ENCODE results near the gene IL21R. TPM values are rescaled to one million over a fixed set of nuclear protein-coding genes. Genes with fewer than 3 reads are reported as not detected.

Gene IL21R
- total RNA-seq, 3 donors from 2014 or later (not counting 1 experiment from before 2014, with no cell fraction given), result 24.3 to 45.7 (median 26.5) TPM

DNA sequence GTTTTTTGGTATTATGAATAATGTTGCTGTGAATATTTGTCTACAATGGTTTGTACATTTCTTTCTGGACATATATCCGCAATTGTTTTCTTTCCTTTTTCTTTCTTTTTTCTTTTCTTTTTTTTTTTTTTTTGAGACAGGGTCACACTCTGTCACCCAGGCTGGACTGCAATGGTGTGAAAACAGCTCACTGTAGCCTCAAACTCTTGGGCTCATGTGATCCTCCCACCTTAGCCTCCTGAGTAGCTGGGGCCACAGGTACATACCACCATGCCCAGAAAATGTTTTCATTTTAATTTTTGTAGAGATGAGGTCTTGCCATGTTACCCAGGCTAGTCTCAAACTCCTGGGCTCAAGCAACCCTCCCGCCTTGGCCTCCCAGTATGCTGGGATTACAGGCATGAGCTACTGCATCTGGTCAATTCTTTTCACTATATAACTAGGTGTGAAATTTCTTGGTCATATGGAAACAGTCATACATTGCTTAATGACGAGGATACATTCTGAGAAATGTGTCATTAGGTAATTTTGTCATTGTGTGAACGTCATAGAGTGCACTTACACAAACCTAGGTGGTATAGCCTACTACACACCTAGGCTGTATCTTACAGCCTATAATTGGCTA, 15.2 kb downstream of the IL21R start:
- no peaks in the 10 kb centered on the region for H3K27me3 ChIP-seq (ENCODE audit: control insufficient read depth, insufficient read depth, low read length)
- H3K27ac Mint-ChIP-seq, result peak overlapping the region; percentile 61 to 82
- H3K36me3 ChIP-seq (ENCODE audit: control insufficient read depth, insufficient read depth, low read length), result peaks cover 33% of the 10 kb centered on the region
- ATAC-seq (peak in 2 of 3 donors; percentile 31 to 42), DNase-seq (peak in 1 of 2 donors; percentile 9)
- peaks cover 38 to 49% of the 10 kb centered on the region in 2 donors for H3K4me1 Mint-ChIP-seq
- H3K27me3 Mint-ChIP-seq (ENCODE audit: low read depth in 2 of 2), result no peaks in the 10 kb centered on the region
- no peak overlapping the region for H3K27ac ChIP-seq (ENCODE audit: low read length)
- peaks cover 32% of the 10 kb centered on the region for H3K36me3 Mint-ChIP-seq
- no peak overlapping the region for H3K4me3 ChIP-seq (ENCODE audit: low read length)
- intact Hi-C loops (cut with micrococcal nuclease), result no loop called here
- no peaks in the 10 kb centered on the region for H3K9me3 ChIP-seq (ENCODE audit: control insufficient read depth, insufficient read depth, low read length)
- H3K4me1 ChIP-seq (ENCODE audit: control insufficient read depth, insufficient read depth, low read length), result peaks cover 6% of the 10 kb centered on the region
- TF ChIP-seq, protein P1, sequence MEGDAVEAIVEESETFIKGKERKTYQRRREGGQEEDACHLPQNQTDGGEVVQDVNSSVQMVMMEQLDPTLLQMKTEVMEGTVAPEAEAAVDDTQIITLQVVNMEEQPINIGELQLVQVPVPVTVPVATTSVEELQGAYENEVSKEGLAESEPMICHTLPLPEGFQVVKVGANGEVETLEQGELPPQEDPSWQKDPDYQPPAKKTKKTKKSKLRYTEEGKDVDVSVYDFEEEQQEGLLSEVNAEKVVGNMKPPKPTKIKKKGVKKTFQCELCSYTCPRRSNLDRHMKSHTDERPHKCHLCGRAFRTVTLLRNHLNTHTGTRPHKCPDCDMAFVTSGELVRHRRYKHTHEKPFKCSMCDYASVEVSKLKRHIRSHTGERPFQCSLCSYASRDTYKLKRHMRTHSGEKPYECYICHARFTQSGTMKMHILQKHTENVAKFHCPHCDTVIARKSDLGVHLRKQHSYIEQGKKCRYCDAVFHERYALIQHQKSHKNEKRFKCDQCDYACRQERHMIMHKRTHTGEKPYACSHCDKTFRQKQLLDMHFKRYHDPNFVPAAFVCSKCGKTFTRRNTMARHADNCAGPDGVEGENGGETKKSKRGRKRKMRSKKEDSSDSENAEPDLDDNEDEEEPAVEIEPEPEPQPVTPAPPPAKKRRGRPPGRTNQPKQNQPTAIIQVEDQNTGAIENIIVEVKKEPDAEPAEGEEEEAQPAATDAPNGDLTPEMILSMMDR (IDR thresholded peaks at IDR 0.05), result no peak
- 84% methylated on average over 2 of the region's 4 CpGs for WGBS (ENCODE audit: insufficient coverage)
- H3K4me3 Mint-ChIP-seq, result no peak overlapping the region
- peaks cover 2 to 3% of the 10 kb centered on the region in 2 donors for H3K9me3 Mint-ChIP-seq

DNA sequence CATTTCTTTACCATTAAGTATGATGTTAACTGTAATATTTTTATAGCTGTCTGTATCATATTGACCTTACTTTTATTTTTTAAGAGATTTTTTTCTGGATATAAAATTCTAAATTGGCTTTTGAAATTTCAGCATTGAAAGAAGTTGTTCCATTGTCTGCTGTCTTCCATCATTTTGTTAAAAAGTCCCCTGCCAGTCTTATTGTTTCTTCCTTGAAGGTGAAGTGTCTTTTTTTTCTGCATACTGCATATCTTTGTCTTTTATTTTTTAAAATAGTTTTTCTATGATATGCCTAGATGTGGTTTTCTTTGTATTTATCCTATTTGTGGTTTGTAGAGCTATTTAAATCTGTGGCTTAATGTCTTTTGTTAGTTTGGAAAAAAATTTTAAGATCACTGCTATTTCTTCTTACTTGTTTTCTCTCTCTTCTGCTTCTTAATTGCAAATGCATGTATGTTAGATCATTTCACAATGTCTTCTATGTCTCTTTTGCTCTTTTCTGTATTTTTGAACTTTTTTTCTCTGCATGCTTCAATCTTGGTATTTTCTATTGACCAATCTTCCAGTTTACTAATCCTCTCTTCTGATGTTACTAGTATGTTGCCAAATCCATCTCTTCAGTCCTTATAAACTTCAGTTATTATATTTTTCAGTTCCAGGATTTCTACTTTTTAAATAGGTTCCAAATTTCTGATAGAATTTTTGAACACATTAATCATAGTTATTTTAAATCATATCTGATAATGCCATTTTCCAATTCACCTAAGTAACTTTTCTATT, 20.2 kb downstream of the IL21R start:
- Mint-ChIP-seq H3K4me1 (peaks cover 17 to 30% of the 10 kb centered on the region in 2 donors), H3K27ac (peak overlapping the region; percentile 11 to 76), H3K36me3 (peaks cover 25% of the 10 kb centered on the region), H3K9me3 (peaks cover 5 to 6% of the 10 kb centered on the region in 2 donors), H3K27me3 (ENCODE audit: low read depth in 2 of 2) (no peaks in the 10 kb centered on the region), H3K4me3 (peak overlapping the region; percentile 18)
- no peak for ATAC-seq
- intact Hi-C loops (cut with micrococcal nuclease), result no loop called here
- H3K9me3 ChIP-seq (ENCODE audit: control insufficient read depth, insufficient read depth, low read length), result no peaks in the 10 kb centered on the region
- TF ChIP-seq, protein P1 (IDR thresholded peaks at IDR 0.05), result no peak
- peaks cover 25% of the 10 kb centered on the region for H3K4me1 ChIP-seq (ENCODE audit: control insufficient read depth, insufficient read depth, low read length)
- no peak overlapping the region for H3K4me3 ChIP-seq (ENCODE audit: low read length)
- peaks cover 35% of the 10 kb centered on the region for H3K36me3 ChIP-seq (ENCODE audit: control insufficient read depth, insufficient read depth, low read length)
- no peak for DNase-seq
- H3K27me3 ChIP-seq (ENCODE audit: control insufficient read depth, insufficient read depth, low read length), result no peaks in the 10 kb centered on the region
- H3K27ac ChIP-seq (ENCODE audit: low read length), result no peak overlapping the region

DNA sequence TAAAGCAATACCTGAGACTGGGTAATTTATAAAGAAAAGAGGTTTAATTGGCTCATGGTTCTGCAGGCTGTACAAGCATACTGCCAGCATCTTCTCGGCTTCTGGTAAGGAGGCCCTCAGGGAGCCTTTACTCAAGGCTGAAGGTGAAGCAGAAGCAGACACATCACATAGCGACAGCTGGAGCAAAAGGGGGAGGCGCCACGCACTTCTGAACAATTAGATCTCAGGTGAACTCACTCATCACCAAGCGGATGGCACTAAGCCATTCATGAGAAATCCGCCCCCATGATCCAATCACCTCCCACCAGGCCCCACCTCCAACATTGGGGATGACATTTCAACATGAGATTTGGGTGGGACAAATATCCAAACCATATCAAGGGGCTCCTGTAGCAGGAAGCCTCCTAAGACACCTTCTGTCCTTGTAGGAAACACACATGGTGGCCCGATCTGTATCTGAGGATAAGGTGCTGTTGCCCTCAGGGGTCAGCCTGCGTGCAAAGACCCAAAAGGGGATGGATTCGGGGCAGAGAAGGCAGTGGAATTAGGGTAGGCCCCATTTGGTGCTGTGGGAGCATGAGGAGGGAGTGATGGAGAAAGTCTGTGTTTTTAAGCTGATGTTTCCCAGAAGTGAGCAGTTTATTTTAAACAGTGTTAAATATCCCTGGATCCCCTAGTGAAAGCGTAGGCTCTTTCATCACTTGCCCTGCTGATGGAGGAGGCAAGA, 23.0 kb downstream of the IL21R start:
- Histone ChIP-seq H3K27ac (ENCODE audit: low read length) (no peak overlapping the region), H3K27me3 (ENCODE audit: control insufficient read depth, insufficient read depth, low read length) (no peaks in the 10 kb centered on the region), H3K9me3 (ENCODE audit: control insufficient read depth, insufficient read depth, low read length) (no peaks in the 10 kb centered on the region), H3K4me3 (ENCODE audit: low read length) (no peak overlapping the region), H3K36me3 (ENCODE audit: control insufficient read depth, insufficient read depth, low read length) (peaks cover 23% of the 10 kb centered on the region), H3K4me1 (ENCODE audit: control insufficient read depth, insufficient read depth, low read length) (peaks cover 42% of the 10 kb centered on the region)
- DNase-seq, result peak in 1 of 2 donors; percentile 10
- no peak for ATAC-seq
- Mint-ChIP-seq H3K9me3 (peaks cover 5 to 6% of the 10 kb centered on the region in 2 donors), H3K27ac (peak overlapping the region; percentile 91 to 93), H3K4me3 (no peak overlapping the region), H3K36me3 (peaks cover 25% of the 10 kb centered on the region), H3K27me3 (ENCODE audit: low read depth in 2 of 2) (no peaks in the 10 kb centered on the region), H3K4me1 (peaks cover 25 to 34% of the 10 kb centered on the region in 2 donors)
- 98% methylated on average over 10 of the region's 10 CpGs for WGBS (ENCODE audit: insufficient coverage)
- TF ChIP-seq, protein P1 (IDR thresholded peaks at IDR 0.05), result no peak
- intact Hi-C loops (cut with micrococcal nuclease), result no loop called here
